HG02970 (cell line): ENCODE data around the gene CSF1R.

Experiments used
- ATAC-seq: cut with Tn5 transposase; IDR thresholded peaks from one replicate; pipeline ENCODE4 v1.9.1; 2021; ENCODE audit warnings: mild to moderate bottlenecking, moderate library complexity, moderate number of reproducible peaks; ENCODE audit not compliant: unreplicated experiment, low FRiP score

CSF1R gene

GRCh38 chr5:150085950-150086715, at the start of gene CSF1R:
TSS of gene CSF1R (minus strand) at chr5:150086554. CDS start at chr5:150086427, 127 bp downstream.
- no peak for ATAC-seq

- ATAC-seq = no peak
Measured at GRCh38 chr5:150135557-150136304, 49.4 kb upstream of the CSF1R start.

- no peak for ATAC-seq
Measured at GRCh38 chr5:150134198-150134588, 47.8 kb upstream of the CSF1R start.

GRCh38 chr5:150133581-150134197, 47.3 kb upstream of the CSF1R start:
- ATAC-seq = no peak

GRCh38 chr5:150132740-150133139, 46.4 kb upstream of the CSF1R start:
- no peak for ATAC-seq

GRCh38 chr5:150131978-150132694, 45.8 kb upstream of the CSF1R start:
- no peak for ATAC-seq

GRCh38 chr5:150131461-150131860, 45.1 kb upstream of the CSF1R start:
- ATAC-seq = no peak

GRCh38 chr5:150130493-150130922, 44.2 kb upstream of the CSF1R start:
- no peak for ATAC-seq

- no peak for ATAC-seq
Measured at GRCh38 chr5:150129813-150130492, 43.6 kb upstream of the CSF1R start.

- ATAC-seq = no peak
Measured at GRCh38 chr5:150129454-150129812, 43.1 kb upstream of the CSF1R start.

GRCh38 chr5:150126921-150127265, 40.5 kb upstream of the CSF1R start:
- ATAC-seq = no peak

- no peak for ATAC-seq
Measured at GRCh38 chr5:150126199-150126920, 40.0 kb upstream of the CSF1R start.

- no peak for ATAC-seq
Measured at GRCh38 chr5:150125334-150125733, 39.0 kb upstream of the CSF1R start.

- no peak for ATAC-seq
Measured at GRCh38 chr5:150124596-150124995, 38.2 kb upstream of the CSF1R start.

GRCh38 chr5:150124111-150124557, 37.8 kb upstream of the CSF1R start:
- no peak for ATAC-seq

GRCh38 chr5:150123542-150123941, 37.2 kb upstream of the CSF1R start:
- no peak for ATAC-seq

GRCh38 chr5:150122536-150123481, 36.5 kb upstream of the CSF1R start:
- ATAC-seq = no peak

GRCh38 chr5:150122158-150122510, 35.8 kb upstream of the CSF1R start:
- ATAC-seq = no peak
